WERI-Rb-1 (cell line): ENCODE measurements around the gene HS3ST5.
"Not testable (repeated sequence)": the region's sequence is repeated elsewhere in the genome, so short reads cannot be mapped to it uniquely, and the experiment has no call there.

ENCODE experiments used
- DNase-seq: peaks from one replicate; pipeline ENCODE4 v3.0.0-alpha.2; 2020
- H3K27ac ChIP-seq: fragments of 250-450 bp; sonication (Bioruptor Pico); 2 replicates; pipeline ENCODE4 v1.5.1; 2020; ENCODE audit warnings: mild to moderate bottlenecking, moderate library complexity
- H3K27me3 ChIP-seq: fragments of 250-450 bp; sonication (Bioruptor Pico); 2 replicates; pipeline ENCODE4 v1.5.1; 2021; ENCODE audit warnings: mild to moderate bottlenecking, low read depth, moderate library complexity; ENCODE audit not compliant: insufficient read depth, severe bottlenecking
- H3K36me3 ChIP-seq: fragments of 250-450 bp; sonication (Bioruptor Pico); 2 replicates; pipeline ENCODE4 v1.5.1; 2020; ENCODE audit warnings: mild to moderate bottlenecking, moderate library complexity
- H3K4me3 ChIP-seq: 2 replicates; pipeline ENCODE4 v1.5.1; 2011; ENCODE audit warnings: low read depth, mild to moderate bottlenecking, control low read depth, low read length
- H3K9me3 ChIP-seq: fragments of 250-450 bp; sonication (Bioruptor Pico); 2 replicates; pipeline ENCODE4 v1.5.1; 2021; ENCODE audit warnings: mild to moderate bottlenecking, moderate library complexity; ENCODE audit not compliant: severe bottlenecking
- CTCF ChIP-seq: IDR thresholded peaks from 2 replicates; pipeline ENCODE4 v1.5.1; 2011; ENCODE audit warnings: low read depth, mild to moderate bottlenecking, control low read depth, inconsistent platforms, low read length

HS3ST5 gene

GRCh38 chr6:114049367-114049966, 293.4 kb downstream of the HS3ST5 start:
- no peak for TF ChIP-seq CTCF
- H3K9me3 ChIP-seq: peaks cover 4% of the 10 kb centered on the region
- no peak overlapping the region for H3K27ac ChIP-seq
- H3K27me3 ChIP-seq: no peaks in the 10 kb centered on the region
- no peak overlapping the region for H3K4me3 ChIP-seq
- DNase-seq: no peak
- H3K36me3 ChIP-seq: no peaks in the 10 kb centered on the region

- not testable (repeated sequence) for H3K27me3 ChIP-seq, H3K4me3 ChIP-seq, H3K9me3 ChIP-seq, H3K27ac ChIP-seq, DNase-seq, H3K36me3 ChIP-seq
Observed at GRCh38 chr6:114044566-114044965, 298.3 kb downstream of the HS3ST5 start.

GRCh38 chr6:114042267-114043016, 300.4 kb downstream of the HS3ST5 start:
- DNase-seq: no peak
- Histone ChIP-seq H3K27ac (no peak overlapping the region), H3K36me3 (no peaks in the 10 kb centered on the region), H3K4me3 (no peak overlapping the region), H3K9me3 (no peaks in the 10 kb centered on the region), H3K27me3 (no peaks in the 10 kb centered on the region)
- no peak for TF ChIP-seq CTCF

GRCh38 chr6:114040871-114041270, 302.0 kb downstream of the HS3ST5 start:
- no peak for TF ChIP-seq CTCF
- no peaks in the 10 kb centered on the region for H3K27me3 ChIP-seq
- no peak overlapping the region for H3K27ac ChIP-seq
- no peaks in the 10 kb centered on the region for H3K9me3 ChIP-seq
- DNase-seq: no peak
- H3K4me3 ChIP-seq: no peak overlapping the region
- H3K36me3 ChIP-seq: no peaks in the 10 kb centered on the region

GRCh38 chr6:114039841-114040240, 303.0 kb downstream of the HS3ST5 start:
- no peak for TF ChIP-seq CTCF
- no peaks in the 10 kb centered on the region for H3K36me3 ChIP-seq
- H3K9me3 ChIP-seq: no peaks in the 10 kb centered on the region
- H3K27me3 ChIP-seq: no peaks in the 10 kb centered on the region
- H3K4me3 ChIP-seq: no peak overlapping the region
- DNase-seq: no peak
- H3K27ac ChIP-seq: no peak overlapping the region

- no peak for DNase-seq
- Histone ChIP-seq H3K27ac (no peak overlapping the region), H3K36me3 (no peaks in the 10 kb centered on the region), H3K9me3 (no peaks in the 10 kb centered on the region), H3K27me3 (no peaks in the 10 kb centered on the region), H3K4me3 (no peak overlapping the region)
- no peak for TF ChIP-seq CTCF
Observed at GRCh38 chr6:114033606-114034005, 309.2 kb downstream of the HS3ST5 start.
